Loucy (cell line): Measurements from ENCODE around the gene CBARP.

Source experiments
- H2AFZ ChIP-seq: fragments of 200-600 bp; sonication (generic); 2 replicates; pipeline ENCODE4 v1.6.0; 2016; ENCODE audit warnings: antibody characterized with exemption, mild to moderate bottlenecking, low read length, moderate library complexity
- H3F3A ChIP-seq: fragments of 200-600 bp; 2 replicates; pipeline ENCODE4 v1.6.0; 2016; ENCODE audit warnings: antibody characterized with exemption, low read depth, mild to moderate bottlenecking
- H3K27me3 ChIP-seq: fragments of 200-600 bp; sonication (generic); 2 replicates; pipeline ENCODE4 v1.6.1; 2014; ENCODE audit warnings: low read length, mild to moderate bottlenecking; ENCODE audit not compliant: insufficient read depth, poor library complexity, severe bottlenecking
- H3K36me3 ChIP-seq: fragments of 200-600 bp; sonication (generic); 2 replicates; pipeline ENCODE4 v1.6.1; 2016; ENCODE audit warnings: low read length; ENCODE audit not compliant: insufficient read depth
- H3K4me1 ChIP-seq: fragments of 200-600 bp; sonication (generic); 2 replicates; pipeline ENCODE4 v1.5.1; 2014; ENCODE audit warnings: low read length, mild to moderate bottlenecking; ENCODE audit not compliant: insufficient read depth, poor library complexity, severe bottlenecking
- H3K4me2 ChIP-seq: fragments of 200-600 bp; sonication (generic); 2 replicates; pipeline ENCODE4 v1.6.0; 2014; ENCODE audit warnings: antibody characterized with exemption, low read length, low read depth, mild to moderate bottlenecking; ENCODE audit not compliant: poor library complexity, severe bottlenecking
- H3K4me3 ChIP-seq: fragments of 200-600 bp; sonication (generic); 2 replicates; pipeline ENCODE4 v1.5.1; 2014; ENCODE audit warnings: low read length, mild to moderate bottlenecking, mixed read lengths; ENCODE audit not compliant: poor library complexity, severe bottlenecking
- H3K79me2 ChIP-seq: fragments of 200-600 bp; sonication (generic); 2 replicates; pipeline ENCODE4 v1.6.1; 2014; ENCODE audit warnings: low read length; ENCODE audit not compliant: insufficient read depth
- H3K9ac ChIP-seq: fragments of 200-600 bp; sonication (generic); 2 replicates; pipeline ENCODE4 v1.6.0; 2014; ENCODE audit warnings: mild to moderate bottlenecking, low read depth, low read length, moderate library complexity; ENCODE audit not compliant: poor library complexity, severe bottlenecking
- H3K9me2 ChIP-seq: fragments of 200-600 bp; sonication (generic); replicated peaks from 2 replicates; pipeline ENCODE4 v1.6.1; 2016; ENCODE audit warnings: low read depth, low read length, mixed read lengths
- H3K9me3 ChIP-seq: fragments of 200-600 bp; sonication (generic); 2 replicates; pipeline ENCODE4 v1.6.1; 2014; ENCODE audit warnings: mild to moderate bottlenecking, antibody characterized with exemption, low read length, low read depth; ENCODE audit not compliant: insufficient read depth
- H4K20me1 ChIP-seq: fragments of 200-600 bp; sonication (generic); 2 replicates; pipeline ENCODE4 v1.6.0; 2014; ENCODE audit warnings: antibody characterized with exemption, low read length, mild to moderate bottlenecking; ENCODE audit not compliant: insufficient read depth, poor library complexity, severe bottlenecking
- CTCF ChIP-seq: fragments of 200-600 bp; sonication (generic); conservative IDR thresholded peaks from 2 replicates; pipeline ENCODE4 v1.5.1; 2014; ENCODE audit warnings: mild to moderate bottlenecking, antibody characterized with exemption, low read length
- EZH2phosphoT487 ChIP-seq: fragments of 200-600 bp; IDR thresholded peaks from 2 replicates; pipeline ENCODE4 v1.6.1; 2018; ENCODE audit warnings: antibody characterized with exemption, mild to moderate bottlenecking, moderate library complexity, borderline replicate concordance

Gene CBARP

GRCh38 chr19:1274081-1274851, 36.5 kb upstream of the CBARP start:
- H3K4me2 ChIP-seq, result peak overlapping the region; percentile 98
- peaks cover 40% of the 10 kb centered on the region for H3K4me1 ChIP-seq
- no peak overlapping the region for H3K9ac ChIP-seq
- peaks cover 55% of the 10 kb centered on the region; the same call in 1 of the 2 replicates for H3K36me3 ChIP-seq
- H3K9me3 ChIP-seq, result no peaks in the 10 kb centered on the region
- peaks cover 66% of the 10 kb centered on the region for H4K20me1 ChIP-seq
- TF ChIP-seq CTCF (no peak), EZH2phosphoT487 (no peak)
- H3K27me3 ChIP-seq, result peaks cover 4% of the 10 kb centered on the region
- peak overlapping the region; percentile 90 for H3K4me3 ChIP-seq
- H3K9me2 ChIP-seq, result no peaks in the 10 kb centered on the region
- peaks cover 72% of the 10 kb centered on the region for H3K79me2 ChIP-seq
- H3F3A ChIP-seq, result peaks cover 14% of the 10 kb centered on the region
- H2AFZ ChIP-seq, result no peak overlapping the region

GRCh38 chr19:1273263-1274041, 35.6 kb upstream of the CBARP start:
- Histone ChIP-seq H3K4me2 (no peak overlapping the region), H3K9me2 (no peaks in the 10 kb centered on the region), H3K27me3 (peaks cover 4% of the 10 kb centered on the region), H2AFZ (no peak overlapping the region), H3K9ac (no peak overlapping the region), H3K4me1 (peaks cover 44% of the 10 kb centered on the region), H4K20me1 (peaks cover 66% of the 10 kb centered on the region), H3F3A (peaks cover 14% of the 10 kb centered on the region), H3K4me3 (no peak overlapping the region), H3K36me3 (peaks cover 49% of the 10 kb centered on the region; the same call in 1 of the 2 replicates), H3K9me3 (no peaks in the 10 kb centered on the region), H3K79me2 (peaks cover 72% of the 10 kb centered on the region)
- TF ChIP-seq CTCF (no peak), EZH2phosphoT487 (no peak)

GRCh38 chr19:1272423-1273262, 34.8 kb upstream of the CBARP start:
- Histone ChIP-seq H3K79me2 (peaks cover 72% of the 10 kb centered on the region), H3K9me3 (no peaks in the 10 kb centered on the region), H3K4me2 (peak overlapping the region; percentile 100), H3K27me3 (peaks cover 4% of the 10 kb centered on the region), H3K4me1 (peaks cover 46% of the 10 kb centered on the region), H3K9me2 (no peaks in the 10 kb centered on the region), H4K20me1 (peaks cover 66% of the 10 kb centered on the region), H3K36me3 (peaks cover 49% of the 10 kb centered on the region; the same call in 1 of the 2 replicates), H3F3A (peaks cover 14% of the 10 kb centered on the region), H2AFZ (no peak overlapping the region), H3K4me3 (no peak overlapping the region), H3K9ac (peak overlapping the region; percentile 7)
- TF ChIP-seq CTCF (no peak), EZH2phosphoT487 (no peak)
